ENCODE data around the gene MUC5AC.
"Not testable (repeated sequence)": the region's sequence is repeated elsewhere in the genome, so short reads cannot be mapped to it uniquely, and the experiment has no call there.

Gene MUC5AC

GRCh38 chr11:1157645-1158591 lies at the start of gene MUC5AC:
Gene MUC5AC, plus strand, starts transcription at chr11:1157953. Its CDS starts 47 bp downstream, at chr11:1158000.
- DNase-seq, result no peak

- no peak for DNase-seq
Measured at GRCh38 chr11:1108246-1108900, 49.4 kb upstream of the MUC5AC start.

- no peak for DNase-seq
Measured at GRCh38 chr11:1109101-1109917, 48.4 kb upstream of the MUC5AC start.

GRCh38 chr11:1109918-1110705 lies 47.6 kb upstream of the MUC5AC start:
- no peak for DNase-seq

GRCh38 chr11:1111545-1112212 lies 46.1 kb upstream of the MUC5AC start:
- DNase-seq, result no peak

- DNase-seq, result no peak
Measured at GRCh38 chr11:1112351-1113191, 45.2 kb upstream of the MUC5AC start.

GRCh38 chr11:1113405-1114201 lies 44.1 kb upstream of the MUC5AC start:
- no peak for DNase-seq

- not testable (repeated sequence) for DNase-seq
Measured at GRCh38 chr11:1115292-1115691, 42.5 kb upstream of the MUC5AC start.

GRCh38 chr11:1116104-1116503 lies 41.6 kb upstream of the MUC5AC start:
- DNase-seq, result no peak

GRCh38 chr11:1116666-1117390 lies 40.9 kb upstream of the MUC5AC start:
- DNase-seq, result no peak

- DNase-seq, result no peak
Measured at GRCh38 chr11:1117992-1118391, 39.8 kb upstream of the MUC5AC start.

- DNase-seq, result no peak
Measured at GRCh38 chr11:1118755-1119603, 38.8 kb upstream of the MUC5AC start.

GRCh38 chr11:1119604-1120146 lies 38.1 kb upstream of the MUC5AC start:
- DNase-seq, result no peak

- no peak for DNase-seq
Measured at GRCh38 chr11:1120532-1121330, 37.0 kb upstream of the MUC5AC start.

GRCh38 chr11:1121331-1121812 lies 36.4 kb upstream of the MUC5AC start:
- DNase-seq, result no peak

- DNase-seq, result no peak
Measured at GRCh38 chr11:1121813-1122663, 35.7 kb upstream of the MUC5AC start.
